GM18526 (cell line): ENCODE measurements around the gene S100A6.

Experiments
- POLR2A ChIP-seq: IDR thresholded peaks from 3 replicates; pipeline ENCODE4 v1.6.1; 2011; ENCODE audit not compliant: insufficient read length; ENCODE audit errors: extremely low read depth

S100A6 gene

DNA sequence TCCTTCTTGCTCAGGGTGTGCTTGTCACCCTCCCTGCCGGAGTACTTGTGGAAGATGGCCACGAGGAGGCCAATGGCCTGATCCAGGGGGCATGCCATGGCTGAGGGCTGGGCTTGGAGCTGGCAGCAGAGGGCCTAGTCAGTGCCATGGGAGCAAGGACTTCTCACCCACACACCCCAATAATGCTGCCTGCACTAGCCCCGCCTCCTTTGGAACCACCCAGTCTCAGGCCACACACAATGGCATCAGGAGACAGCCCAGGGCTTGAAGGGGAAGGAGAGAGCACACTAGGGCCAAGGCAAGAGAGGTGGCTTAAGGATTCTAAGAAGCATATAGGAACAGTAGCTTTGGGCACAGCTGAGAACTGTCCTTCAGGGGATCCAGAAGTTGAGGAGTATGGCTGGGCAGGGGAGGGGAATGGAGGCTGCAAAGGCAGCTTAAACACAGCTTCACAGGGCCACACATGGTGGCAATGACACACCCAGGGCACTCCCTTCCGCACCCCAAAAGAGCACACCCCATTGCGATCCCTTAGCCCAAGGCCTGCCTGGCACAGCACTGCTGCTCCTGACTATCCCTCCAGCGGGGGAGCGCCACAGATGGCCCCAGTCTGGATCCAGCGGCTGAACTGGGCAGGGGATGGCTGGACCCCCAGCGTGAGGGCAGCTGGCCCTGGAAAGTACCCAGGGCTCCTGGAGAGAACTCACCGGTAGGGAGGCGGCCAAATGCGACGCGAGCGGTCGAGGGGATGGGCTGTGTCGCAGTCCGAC, at the start of gene S100A6:
TSS of gene S100A6 (minus strand) at position 750 of the 770 bp plus-strand sequence. CDS start at position 98, 652 bp downstream.
- no peak for TF ChIP-seq POLR2A

DNA sequence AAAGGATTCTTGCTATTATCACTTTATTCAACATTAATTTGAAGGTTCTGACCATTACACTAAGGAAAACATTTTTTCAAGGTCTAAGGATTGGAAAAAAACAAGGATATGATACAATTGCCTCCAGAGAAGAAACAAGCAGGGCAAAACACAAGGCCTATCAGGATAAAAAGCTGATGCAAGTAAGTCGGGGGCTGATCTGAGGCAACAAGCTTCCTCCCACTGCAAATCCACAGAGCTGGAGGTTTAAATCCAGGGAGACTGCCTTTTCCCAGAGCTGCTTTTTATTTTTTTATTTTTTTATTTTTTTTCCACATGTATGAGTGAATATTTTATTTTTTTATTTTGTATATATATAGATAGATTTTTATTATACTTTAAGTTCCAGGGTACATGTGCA, 49.2 kb upstream of the S100A6 start:
- no peak for TF ChIP-seq POLR2A

DNA sequence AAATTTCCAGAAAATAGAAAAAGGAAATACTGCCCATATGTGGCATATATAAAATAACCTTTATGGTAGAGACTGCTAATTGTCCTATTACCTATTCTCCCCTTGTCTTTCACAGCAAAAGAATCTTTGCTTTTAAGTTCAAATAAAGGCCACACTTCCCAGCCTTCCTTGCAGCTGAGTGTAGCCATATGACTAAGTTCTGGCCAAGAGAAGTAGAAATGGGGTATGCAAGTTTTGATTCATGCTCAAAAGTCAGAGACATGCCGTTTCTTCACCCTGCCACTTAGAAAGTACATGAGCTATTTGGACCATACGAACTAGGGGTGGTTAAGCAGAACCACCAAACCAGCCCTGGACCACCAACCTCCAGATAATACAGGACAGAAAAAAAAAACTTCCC, 48.2 kb upstream of the S100A6 start:
- TF ChIP-seq POLR2A: no peak

DNA sequence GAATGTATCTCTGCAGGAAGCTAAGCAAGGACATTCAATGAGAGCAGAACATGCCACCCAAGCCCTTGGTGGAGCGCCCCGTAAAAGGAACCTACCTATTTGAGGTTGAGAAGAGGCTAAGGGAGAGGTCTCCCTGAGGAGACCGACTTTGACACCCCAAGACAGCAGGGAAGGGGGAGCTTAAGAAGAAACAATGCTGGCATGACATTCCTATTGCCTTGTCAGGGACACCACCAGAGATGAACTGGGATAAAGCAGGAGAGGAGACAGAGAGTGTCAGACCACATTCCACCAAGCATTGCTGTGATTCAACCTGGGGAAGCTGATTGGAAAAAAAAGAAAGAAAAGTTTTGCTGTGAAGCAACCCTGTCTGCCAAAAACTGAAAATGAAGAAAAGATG, 43.1 kb upstream of the S100A6 start:
- TF ChIP-seq POLR2A: no peak

DNA sequence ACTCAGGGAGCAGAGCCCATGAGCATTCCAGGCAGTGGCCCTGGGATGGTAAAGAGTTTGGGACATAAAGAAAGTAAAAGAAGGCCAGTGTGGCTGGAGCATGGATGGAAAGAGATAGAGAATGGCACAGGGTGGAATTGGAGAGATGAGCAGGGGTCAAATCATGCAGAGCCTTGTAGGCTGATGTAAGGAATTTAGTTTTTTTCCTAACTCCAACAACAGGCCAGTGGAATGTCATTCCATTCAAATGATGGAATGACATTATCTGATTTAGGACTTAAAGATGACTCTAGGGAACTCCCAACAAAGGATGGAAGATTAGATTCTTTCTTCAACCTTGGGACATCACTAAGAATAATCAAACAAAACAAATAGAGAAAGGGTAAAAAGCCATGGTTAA, 42.7 kb upstream of the S100A6 start:
- no peak for TF ChIP-seq POLR2A

DNA sequence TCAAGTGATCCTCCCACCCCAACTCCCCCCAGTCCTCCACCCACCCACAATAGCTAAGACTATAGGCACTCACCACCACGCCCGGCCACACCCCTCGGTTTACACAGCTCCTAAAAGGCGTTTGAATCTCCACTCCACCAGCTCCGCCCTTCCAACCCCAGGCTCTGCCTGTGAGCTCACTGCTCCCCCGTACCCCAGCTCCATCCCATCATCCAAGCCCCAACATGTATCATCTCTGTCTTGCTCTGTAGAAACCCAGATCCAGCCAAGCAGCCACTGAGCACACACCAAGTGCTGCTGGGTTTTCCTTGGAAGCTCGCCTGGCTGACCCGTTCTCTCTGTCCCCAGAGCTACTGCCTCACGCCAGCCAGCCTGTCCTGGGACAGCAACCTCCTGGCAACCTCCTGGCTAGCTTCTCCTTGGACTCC, 41.8 kb upstream of the S100A6 start:
- TF ChIP-seq POLR2A: no peak

DNA sequence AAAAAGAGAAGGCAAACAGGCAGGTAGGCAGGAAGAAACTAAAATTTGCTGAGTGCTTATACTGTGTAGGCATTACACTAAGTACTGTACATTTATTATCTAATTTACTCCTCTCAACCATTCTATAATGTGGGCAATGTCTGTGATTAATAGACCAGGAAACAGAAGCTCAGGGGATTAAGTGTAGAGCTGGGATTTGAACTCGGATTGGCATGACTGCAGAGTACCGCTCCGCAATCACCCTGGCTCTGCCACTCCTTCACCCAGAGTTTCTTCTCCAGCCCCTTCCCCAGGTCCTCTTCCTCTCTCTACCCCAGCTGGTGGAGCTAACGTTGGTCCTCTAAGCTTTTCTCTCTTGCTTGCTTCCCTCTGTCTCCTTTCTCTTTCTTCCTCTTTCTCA, 41.3 kb upstream of the S100A6 start:
- TF ChIP-seq POLR2A: no peak

DNA sequence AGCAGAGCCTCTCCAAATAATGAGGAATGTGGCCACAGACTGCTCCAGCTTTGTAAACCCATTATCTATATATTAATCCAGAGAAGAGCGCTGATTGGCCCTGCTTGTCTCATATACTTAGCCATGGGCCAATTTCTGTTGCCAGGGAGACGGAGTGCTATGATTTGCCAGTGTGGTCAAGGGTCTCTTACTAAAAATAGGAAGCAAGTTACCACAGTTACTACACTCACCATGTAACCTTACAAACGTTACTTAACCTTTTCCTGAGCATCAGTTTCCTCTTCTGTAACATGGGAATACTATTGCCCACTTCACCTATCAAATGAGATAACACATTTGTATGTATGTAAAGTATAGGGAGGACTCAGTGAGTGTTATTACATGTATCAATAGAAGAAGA, 37.6 kb upstream of the S100A6 start:
- TF ChIP-seq POLR2A: no peak

DNA sequence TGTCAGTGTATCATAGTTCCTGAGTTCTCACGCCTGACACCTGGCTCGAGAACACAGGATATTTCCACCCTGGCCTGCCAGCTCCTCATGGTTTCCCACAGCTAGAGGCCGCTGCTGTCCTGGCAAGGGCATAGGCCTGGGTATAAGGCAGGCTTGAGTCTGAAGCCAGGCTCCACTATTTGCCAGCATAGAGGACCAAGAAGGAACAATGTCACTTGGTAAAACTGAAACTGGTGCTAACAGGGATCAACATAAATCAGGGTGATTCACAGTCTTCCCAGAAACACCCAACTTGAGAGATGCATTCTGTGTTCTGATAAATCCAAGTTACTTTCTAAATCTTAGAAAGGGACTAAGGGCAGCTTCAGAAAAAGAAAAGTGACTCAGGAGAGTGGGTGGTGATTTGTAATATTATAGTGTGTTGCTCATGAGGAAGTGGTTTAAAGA, 36.8 kb upstream of the S100A6 start:
- TF ChIP-seq POLR2A: no peak

DNA sequence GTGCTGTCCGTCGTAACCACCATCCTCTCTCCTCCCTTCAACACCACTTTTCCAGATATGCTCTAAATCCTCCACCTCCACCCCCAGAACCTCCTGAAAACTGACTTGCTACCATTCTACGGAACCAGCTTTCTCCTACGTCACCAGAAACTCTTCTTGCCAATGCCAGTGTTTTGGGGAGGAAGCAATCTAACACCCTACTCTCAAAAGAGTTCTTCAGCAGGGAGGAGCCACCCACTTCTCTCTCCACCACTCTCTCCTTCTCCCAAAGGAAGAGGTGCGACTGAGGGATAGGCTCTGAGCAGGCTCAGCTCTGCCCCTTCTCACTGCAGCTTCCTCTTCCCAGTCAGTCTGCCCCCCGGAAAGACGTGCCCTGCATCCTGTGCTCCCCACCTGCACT, 35.9 kb upstream of the S100A6 start:
- no peak for TF ChIP-seq POLR2A

DNA sequence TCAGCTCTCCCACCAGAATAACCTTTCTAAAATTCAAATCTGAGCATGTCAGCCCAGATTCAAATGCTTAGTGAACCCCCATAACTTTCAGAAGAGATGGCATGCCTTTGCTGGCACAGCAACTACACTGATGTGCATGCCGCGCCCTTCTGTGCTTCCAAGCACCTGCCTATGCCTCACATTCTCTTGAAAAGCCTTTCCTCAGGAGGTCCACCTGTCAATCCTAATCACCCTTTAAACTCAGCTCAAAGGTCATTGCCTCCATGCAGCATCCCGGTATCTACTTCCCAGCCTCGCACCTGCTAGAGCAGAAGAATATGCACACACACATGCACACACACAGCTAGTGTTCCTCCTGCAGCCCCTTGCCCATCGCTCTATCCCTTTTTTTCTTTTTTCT, 35.1 kb upstream of the S100A6 start:
- TF ChIP-seq POLR2A: no peak

DNA sequence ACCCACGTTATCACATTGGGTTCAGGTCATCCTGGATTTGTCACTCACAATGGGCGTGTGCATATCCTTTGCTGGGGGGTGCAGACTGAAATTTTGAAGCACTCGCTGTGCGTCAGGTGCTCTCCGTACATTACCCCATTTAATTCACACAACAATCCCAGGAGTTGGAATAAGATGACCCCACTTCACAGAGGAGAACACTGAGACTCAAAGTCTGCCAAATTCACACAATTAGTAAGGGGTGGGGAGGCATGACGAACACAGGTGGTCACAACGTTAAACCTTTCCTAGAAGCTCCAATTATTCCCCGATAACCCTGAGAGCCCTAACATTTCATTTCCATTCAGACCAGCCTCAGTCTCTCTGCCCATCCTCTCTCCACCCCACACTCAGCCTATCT, 33.7 kb upstream of the S100A6 start:
- no peak for TF ChIP-seq POLR2A

DNA sequence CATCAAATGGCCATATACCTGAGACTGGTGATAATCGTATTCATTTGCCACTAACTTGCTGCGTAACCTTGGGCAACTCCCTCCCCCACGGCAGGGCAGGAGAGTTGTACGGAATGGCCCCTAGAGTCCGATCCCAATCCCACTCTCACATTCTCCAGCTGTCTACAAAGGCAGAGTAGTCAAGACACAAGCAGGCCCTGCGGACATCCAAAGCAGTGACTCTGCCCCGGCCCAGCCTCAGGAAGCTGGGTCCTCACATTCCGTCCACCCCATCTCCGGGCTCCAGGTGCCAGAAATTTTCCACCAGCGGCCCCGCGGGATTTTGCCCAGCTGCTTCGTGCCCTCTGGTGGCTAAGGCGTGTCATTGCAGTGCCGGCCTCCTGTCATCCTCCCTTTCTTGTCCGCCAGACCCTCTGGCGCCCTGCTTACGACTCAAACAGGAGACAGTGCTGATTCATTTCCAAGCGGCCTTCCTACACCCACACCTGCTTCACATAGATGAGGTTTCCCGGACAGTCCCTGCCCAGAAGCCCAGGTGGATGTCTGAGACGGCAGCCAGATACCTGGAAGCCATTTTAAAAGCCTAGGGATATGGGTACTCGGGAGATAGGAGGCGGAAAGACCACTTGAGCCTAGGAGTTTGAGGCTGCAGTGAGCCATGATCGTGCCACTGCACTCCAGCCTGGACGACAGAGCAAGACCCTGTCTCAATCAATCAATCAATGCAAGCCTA, 32.7 kb upstream of the S100A6 start:
- no peak for TF ChIP-seq POLR2A

DNA sequence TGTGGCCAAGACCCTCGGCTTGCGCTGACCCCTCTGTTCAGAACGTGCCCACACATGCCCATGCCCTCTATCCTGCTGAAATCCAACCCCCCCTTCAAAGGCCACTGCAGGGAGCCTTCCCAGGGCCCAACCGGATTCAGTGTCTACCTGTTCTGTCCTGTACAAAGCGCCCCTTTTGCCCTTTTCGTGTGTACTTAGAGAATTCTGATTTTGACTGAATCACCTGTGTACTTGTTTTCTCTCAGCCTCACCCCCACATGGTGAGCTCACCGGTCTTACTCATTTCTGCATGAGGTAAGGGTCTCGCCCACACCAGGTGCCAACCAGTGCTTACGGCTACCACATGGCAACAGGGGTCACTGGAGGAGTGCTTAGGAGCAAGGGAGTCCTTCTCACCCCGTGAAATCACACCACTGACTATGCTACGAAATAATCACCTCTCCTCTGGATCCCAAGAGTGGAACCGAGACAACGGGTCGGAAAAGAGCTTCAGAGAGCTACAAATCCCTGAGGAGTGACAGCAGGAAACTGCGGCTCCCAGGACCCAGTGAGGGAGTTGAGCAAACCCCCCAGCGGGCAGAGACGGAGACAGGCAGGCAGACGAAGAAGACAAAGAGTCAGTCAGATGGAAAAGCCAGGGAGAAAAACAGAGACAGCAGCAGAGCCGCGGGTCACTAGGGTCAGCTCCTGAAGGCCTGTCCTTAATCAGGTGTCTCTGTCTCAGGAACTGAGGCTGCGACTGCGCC, 32.0 kb upstream of the S100A6 start:
- TF ChIP-seq POLR2A: no peak

DNA sequence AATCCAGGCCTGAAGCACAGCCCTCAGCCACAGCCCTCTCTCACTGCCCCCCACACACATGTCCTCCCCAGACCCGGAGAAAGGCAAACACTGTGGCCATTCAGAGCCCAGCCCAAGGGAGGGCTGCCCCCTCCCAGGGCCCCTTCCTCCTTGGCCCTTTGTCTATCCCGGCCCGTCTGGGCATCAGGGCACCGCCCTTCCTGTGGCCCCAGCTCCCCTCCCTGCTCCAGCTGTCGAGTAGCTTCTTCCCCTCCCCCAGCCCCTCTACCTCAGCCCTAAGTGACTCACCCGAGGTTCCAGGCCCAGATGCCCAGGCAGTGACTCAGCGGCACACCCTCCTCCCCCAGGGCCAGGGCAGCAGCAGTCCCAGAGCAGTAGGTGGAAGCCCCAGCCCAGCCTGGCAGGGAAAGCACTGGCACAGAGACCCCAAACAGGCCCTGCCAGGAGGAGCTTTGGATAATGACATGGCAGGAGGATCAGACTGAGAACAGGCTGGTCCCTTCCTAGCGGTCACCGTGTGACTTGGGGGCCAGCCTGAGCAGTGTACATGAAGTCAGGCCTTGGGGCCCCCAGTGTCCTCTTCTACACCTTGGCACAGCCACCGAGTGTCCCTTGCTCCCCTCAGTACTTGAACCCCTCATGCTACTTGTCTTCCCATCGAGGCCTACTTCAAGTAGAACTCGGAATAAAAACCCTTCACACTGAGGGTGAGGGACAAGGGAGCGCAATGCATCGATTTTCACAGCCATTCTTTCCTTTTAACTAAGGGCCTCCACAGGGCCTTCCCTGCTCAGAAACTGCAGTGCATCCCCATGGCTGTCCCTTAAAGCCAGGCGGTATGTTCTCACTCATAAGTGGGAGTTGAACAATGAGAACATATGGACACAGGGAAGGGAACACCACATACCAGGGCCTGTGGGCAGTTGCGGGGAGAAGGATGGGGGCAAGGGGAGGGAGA, 30.9 kb upstream of the S100A6 start:
- no peak for TF ChIP-seq POLR2A
